ENCODE measurements around the gene ZNF141.
"Not testable (repeated sequence)": the region's sequence is repeated elsewhere in the genome, so short reads cannot be mapped to it uniquely, and the experiment has no call there.

ZNF141 gene

DNA sequence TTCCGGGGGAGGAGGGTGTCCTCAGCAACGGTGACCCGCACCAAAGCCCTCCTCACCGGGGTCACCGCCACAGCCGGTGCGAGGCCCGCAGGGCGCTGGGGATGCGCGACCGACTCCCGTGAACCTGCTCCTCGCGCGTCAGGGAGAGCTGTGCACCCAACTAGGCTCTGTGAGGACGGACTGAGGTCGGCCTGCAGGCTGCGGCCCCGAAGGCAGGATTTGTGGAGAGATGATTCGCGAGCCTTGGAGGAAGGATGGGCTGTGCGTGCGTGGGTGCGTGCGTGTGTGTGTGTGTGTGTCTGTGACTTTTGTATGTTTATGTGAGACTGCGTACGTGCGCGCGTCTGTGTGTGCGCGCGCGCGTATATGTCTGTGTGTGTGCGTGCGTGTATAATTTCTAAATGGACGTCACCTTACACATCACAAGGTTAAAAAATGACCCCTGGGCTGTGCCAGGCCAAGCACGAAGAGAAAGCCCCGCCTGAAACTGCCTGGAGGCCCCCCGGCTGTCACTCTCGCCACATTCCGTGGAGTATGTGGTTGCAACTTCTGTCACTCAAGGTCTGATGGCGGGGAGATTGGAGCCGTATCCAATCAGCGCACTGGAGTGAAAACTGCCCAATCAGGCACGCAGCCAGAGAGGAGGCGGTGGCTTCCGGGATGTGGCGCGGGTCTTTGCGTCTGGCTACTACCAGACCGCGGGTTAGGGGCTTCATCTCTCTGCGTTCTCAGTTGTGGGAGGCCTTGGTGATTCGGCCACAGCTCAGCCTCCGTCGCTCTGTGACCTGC is at the start of gene ZNF141:
Gene ZNF141 (plus strand): TSS at position 672 of the 789 bp plus-strand sequence. CDS start 170 bp downstream, outside the sequence.
- TF ChIP-seq, protein P1, sequence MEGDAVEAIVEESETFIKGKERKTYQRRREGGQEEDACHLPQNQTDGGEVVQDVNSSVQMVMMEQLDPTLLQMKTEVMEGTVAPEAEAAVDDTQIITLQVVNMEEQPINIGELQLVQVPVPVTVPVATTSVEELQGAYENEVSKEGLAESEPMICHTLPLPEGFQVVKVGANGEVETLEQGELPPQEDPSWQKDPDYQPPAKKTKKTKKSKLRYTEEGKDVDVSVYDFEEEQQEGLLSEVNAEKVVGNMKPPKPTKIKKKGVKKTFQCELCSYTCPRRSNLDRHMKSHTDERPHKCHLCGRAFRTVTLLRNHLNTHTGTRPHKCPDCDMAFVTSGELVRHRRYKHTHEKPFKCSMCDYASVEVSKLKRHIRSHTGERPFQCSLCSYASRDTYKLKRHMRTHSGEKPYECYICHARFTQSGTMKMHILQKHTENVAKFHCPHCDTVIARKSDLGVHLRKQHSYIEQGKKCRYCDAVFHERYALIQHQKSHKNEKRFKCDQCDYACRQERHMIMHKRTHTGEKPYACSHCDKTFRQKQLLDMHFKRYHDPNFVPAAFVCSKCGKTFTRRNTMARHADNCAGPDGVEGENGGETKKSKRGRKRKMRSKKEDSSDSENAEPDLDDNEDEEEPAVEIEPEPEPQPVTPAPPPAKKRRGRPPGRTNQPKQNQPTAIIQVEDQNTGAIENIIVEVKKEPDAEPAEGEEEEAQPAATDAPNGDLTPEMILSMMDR (IDR thresholded peaks at IDR 0.05): no peak

DNA sequence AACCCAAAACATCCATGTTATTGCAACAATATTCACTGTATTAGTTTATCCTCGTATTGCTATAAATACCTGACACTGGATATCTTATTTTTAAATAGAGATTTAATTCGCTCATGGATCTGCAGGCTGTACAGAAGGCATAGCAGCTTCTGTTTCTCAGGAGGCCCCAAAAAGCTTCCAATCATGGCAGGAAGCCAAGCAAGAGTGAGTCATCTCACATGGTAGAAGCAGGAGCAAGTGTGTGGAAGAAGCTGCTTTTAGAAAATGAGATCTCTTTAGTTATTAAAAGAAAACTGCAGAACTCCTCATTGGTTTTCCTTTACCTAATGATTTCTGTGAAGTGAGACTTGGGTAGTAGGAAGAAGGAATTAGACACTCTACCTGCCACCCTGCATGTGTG is 48.7 kb upstream of the ZNF141 start:
- Histone ChIP-seq H3K79me2 (no peaks in the 10 kb centered on the region), H2AFZ (no peak overlapping the region), H3K27ac (no peak overlapping the region), H3K36me3 (ENCODE audit: control insufficient read depth, insufficient read depth, low read length) (no peaks in the 10 kb centered on the region), H3K9ac (no peak overlapping the region), H3K4me3 (ENCODE audit: low read depth, low read length) (no peak overlapping the region), H3K4me2 (ENCODE audit: low read length) (no peak overlapping the region), H3K27me3 (ENCODE audit: control insufficient read depth, insufficient read depth, low read length) (no peaks in the 10 kb centered on the region), H3K4me1 (no peaks in the 10 kb centered on the region), H3K9me3 (ENCODE audit: control insufficient read depth, low read length) (no peaks in the 10 kb centered on the region)
- TF ChIP-seq, protein P1 (IDR thresholded peaks at IDR 0.05): no peak

More for the DNA sequence above, at the start of gene ZNF141:
- H3K9ac ChIP-seq: peak within 1 kb of the TSS; percentile 28
- H2AFZ ChIP-seq: peak within 1 kb of the TSS; percentile 89
- H3K27me3 ChIP-seq (ENCODE audit: control insufficient read depth, insufficient read depth, low read length): no peaks in the 10 kb centered on the region
- no peaks in the 10 kb centered on the region for H3K36me3 ChIP-seq (ENCODE audit: control insufficient read depth, insufficient read depth, low read length)
- peak within 1 kb of the TSS; percentile 92 for H3K27ac ChIP-seq
- H3K4me3 ChIP-seq (ENCODE audit: low read depth, low read length): peak within 1 kb of the TSS; percentile 70
- peaks cover 18% of the 10 kb centered on the region for H3K79me2 ChIP-seq
- peak within 1 kb of the TSS; percentile 99 for H3K4me2 ChIP-seq (ENCODE audit: low read length)
- no peaks in the 10 kb centered on the region for H3K4me1 ChIP-seq
- no peaks in the 10 kb centered on the region for H3K9me3 ChIP-seq (ENCODE audit: control insufficient read depth, low read length)

DNA sequence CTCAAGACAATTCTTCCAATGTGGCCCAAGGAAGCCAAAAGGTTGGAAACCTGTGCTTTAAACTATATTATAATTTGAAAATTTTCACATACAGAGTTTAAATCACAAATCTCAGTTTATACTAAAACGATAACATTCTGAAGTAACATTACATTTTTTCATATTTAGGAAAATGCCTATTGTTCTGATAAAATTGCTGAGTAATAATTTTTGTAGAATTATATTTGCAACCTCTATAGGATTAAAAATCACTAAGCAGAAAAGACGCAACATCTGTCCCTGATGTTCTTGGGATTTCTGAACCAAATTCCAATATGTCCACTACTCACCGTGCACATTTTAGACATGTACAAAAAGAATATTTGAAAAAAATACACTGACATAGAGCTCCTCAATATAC is 42.9 kb upstream of the ZNF141 start:
- Histone ChIP-seq H3K9ac (no peak overlapping the region), H3K4me3 (ENCODE audit: low read depth, low read length) (no peak overlapping the region), H3K27ac (no peak overlapping the region), H3K4me1 (no peaks in the 10 kb centered on the region), H2AFZ (no peak overlapping the region), H3K4me2 (ENCODE audit: low read length) (no peak overlapping the region), H3K79me2 (no peaks in the 10 kb centered on the region), H3K36me3 (ENCODE audit: control insufficient read depth, insufficient read depth, low read length) (no peaks in the 10 kb centered on the region), H3K9me3 (ENCODE audit: control insufficient read depth, low read length) (no peaks in the 10 kb centered on the region), H3K27me3 (ENCODE audit: control insufficient read depth, insufficient read depth, low read length) (no peaks in the 10 kb centered on the region)
- TF ChIP-seq, protein P1 (IDR thresholded peaks at IDR 0.05): no peak

DNA sequence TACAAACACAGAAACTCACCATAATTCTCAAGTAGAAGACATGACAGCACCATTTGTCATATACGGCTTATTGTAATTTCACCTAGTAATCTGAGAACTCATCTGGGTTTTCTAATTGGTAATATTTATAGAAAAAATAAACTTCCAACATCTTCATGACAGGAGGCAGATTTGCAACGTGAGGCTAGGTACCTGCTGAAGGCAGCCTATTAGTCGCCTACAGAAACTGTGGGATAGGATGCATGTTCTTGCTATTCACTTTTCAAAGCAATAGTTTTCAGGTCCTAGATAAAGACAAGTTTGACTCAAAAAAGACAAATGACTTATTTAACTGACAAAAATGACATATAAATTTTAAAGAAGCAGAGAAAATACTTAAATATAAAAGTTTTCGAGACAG is 35.2 kb upstream of the ZNF141 start:
- no peak overlapping the region for H3K9ac ChIP-seq
- no peak overlapping the region for H3K27ac ChIP-seq
- no peaks in the 10 kb centered on the region for H3K27me3 ChIP-seq (ENCODE audit: control insufficient read depth, insufficient read depth, low read length)
- no peaks in the 10 kb centered on the region for H3K4me1 ChIP-seq
- no peaks in the 10 kb centered on the region for H3K9me3 ChIP-seq (ENCODE audit: control insufficient read depth, low read length)
- H2AFZ ChIP-seq: no peak overlapping the region
- no peak overlapping the region for H3K4me2 ChIP-seq (ENCODE audit: low read length)
- TF ChIP-seq, protein P1 (IDR thresholded peaks at IDR 0.05): no peak
- no peaks in the 10 kb centered on the region for H3K79me2 ChIP-seq
- no peaks in the 10 kb centered on the region for H3K36me3 ChIP-seq (ENCODE audit: control insufficient read depth, insufficient read depth, low read length)
- no peak overlapping the region for H3K4me3 ChIP-seq (ENCODE audit: low read depth, low read length)

DNA sequence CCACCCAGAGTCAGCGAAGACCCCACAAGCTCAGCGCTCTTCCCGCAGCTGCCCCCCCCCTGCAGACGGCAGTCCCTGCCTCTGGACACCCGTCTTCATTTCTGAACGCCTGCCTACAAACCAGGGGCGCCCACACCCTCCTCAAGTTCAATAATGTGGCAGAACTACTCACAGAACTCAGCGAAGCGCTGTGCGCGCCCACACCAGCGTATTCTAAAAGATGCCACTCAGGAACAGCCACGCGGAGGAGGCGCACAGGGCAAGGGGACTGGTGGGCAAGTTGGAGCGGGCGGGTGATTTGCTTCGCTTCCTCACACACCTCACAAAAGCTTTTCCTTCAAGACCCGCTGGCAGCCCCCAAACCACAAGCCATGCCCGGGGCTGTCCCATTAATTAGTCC is 33.1 kb upstream of the ZNF141 start:
- peak overlapping the region; percentile 78 for H3K4me3 ChIP-seq (ENCODE audit: low read depth, low read length)
- H3K4me1 ChIP-seq; H3K79me2 ChIP-seq; H3K9ac ChIP-seq; H3K9me3 ChIP-seq (ENCODE audit: control insufficient read depth, low read length); H3K27me3 ChIP-seq (ENCODE audit: control insufficient read depth, insufficient read depth, low read length); H3K36me3 ChIP-seq (ENCODE audit: control insufficient read depth, insufficient read depth, low read length); H3K27ac ChIP-seq: not testable (repeated sequence)
- H2AFZ ChIP-seq: peak overlapping the region; percentile 56
- H3K4me2 ChIP-seq (ENCODE audit: low read length): peak overlapping the region; percentile 94

All from parathyroid adenoma (tissue), 2 donors.